Nephron (organoid): ENCODE data around the gene LOXHD1.

ENCODE experiments used
- H3K27ac Mint-ChIP-seq, 3 experiments: 2 replicates each; pipeline ENCODE4 v1.8.0; 2020; ENCODE audit warnings: mixed read lengths in 3 of 3, mild to moderate bottlenecking in 2 of 3, moderate library complexity in 1 of 3
- H3K27me3 Mint-ChIP-seq: 2 replicates; pipeline ENCODE4 v1.8.0; 2021; ENCODE audit warnings: low read depth, mild to moderate bottlenecking, moderate library complexity, mixed read lengths
- H3K36me3 Mint-ChIP-seq: 2 replicates; pipeline ENCODE4 v1.8.0; 2020; ENCODE audit warnings: low read depth, mixed read lengths
- H3K4me1 Mint-ChIP-seq: 2 replicates; pipeline ENCODE4 v1.8.0; 2020; ENCODE audit warnings: mixed read lengths
- H3K4me3 Mint-ChIP-seq, 3 experiments: 2 replicates each; pipeline ENCODE4 v1.8.0; 2020; ENCODE audit warnings: mild to moderate bottlenecking in 3 of 3, mixed read lengths in 3 of 3, moderate library complexity in 2 of 3
- H3K9me3 Mint-ChIP-seq: 2 replicates; pipeline ENCODE4 v1.8.0; 2020; ENCODE audit warnings: mixed read lengths
- TF ChIP-seq, protein P1 (sequence below), 3 experiments: fragments of 200-600 bp; sonication (generic); IDR thresholded peaks; one replicate each; pipeline ENCODE4 v1.5.0; 2021; ENCODE audit warnings: antibody characterized with exemption in 3 of 3; ENCODE audit not compliant: unreplicated experiment in 3 of 3

The LOXHD1 gene

DNA sequence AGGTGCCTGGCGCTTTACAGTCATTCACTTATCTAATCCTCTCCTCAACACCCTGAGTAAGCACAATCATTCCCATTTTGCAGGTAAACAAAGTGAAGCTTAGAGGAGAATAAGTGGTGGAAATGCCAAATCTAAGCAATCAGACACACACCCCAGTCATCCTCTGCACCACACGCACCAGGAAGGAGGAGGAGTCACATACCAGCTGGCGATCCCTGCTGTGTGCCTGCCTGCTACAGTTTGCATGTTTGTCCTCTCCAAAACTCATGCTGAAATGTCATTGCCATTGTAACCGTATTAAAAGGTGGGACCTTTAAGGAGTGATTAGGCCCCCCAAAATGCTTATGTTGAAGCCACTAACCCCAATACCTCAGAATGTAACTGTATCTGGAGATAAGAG lies 93.7 kb downstream of the LOXHD1 start:
- peaks cover 29% of the 10 kb centered on the region for H3K27me3 Mint-ChIP-seq
- H3K4me1 Mint-ChIP-seq = no peaks in the 10 kb centered on the region
- TF ChIP-seq, protein P1, sequence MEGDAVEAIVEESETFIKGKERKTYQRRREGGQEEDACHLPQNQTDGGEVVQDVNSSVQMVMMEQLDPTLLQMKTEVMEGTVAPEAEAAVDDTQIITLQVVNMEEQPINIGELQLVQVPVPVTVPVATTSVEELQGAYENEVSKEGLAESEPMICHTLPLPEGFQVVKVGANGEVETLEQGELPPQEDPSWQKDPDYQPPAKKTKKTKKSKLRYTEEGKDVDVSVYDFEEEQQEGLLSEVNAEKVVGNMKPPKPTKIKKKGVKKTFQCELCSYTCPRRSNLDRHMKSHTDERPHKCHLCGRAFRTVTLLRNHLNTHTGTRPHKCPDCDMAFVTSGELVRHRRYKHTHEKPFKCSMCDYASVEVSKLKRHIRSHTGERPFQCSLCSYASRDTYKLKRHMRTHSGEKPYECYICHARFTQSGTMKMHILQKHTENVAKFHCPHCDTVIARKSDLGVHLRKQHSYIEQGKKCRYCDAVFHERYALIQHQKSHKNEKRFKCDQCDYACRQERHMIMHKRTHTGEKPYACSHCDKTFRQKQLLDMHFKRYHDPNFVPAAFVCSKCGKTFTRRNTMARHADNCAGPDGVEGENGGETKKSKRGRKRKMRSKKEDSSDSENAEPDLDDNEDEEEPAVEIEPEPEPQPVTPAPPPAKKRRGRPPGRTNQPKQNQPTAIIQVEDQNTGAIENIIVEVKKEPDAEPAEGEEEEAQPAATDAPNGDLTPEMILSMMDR (IDR thresholded peaks at IDR 0.05; ENCODE audit: unreplicated experiment in 3 of 3) = no peak
- no peak overlapping the region for H3K4me3 Mint-ChIP-seq
- no peaks in the 10 kb centered on the region for H3K36me3 Mint-ChIP-seq
- no peaks in the 10 kb centered on the region for H3K9me3 Mint-ChIP-seq
- no peak overlapping the region for H3K27ac Mint-ChIP-seq

DNA sequence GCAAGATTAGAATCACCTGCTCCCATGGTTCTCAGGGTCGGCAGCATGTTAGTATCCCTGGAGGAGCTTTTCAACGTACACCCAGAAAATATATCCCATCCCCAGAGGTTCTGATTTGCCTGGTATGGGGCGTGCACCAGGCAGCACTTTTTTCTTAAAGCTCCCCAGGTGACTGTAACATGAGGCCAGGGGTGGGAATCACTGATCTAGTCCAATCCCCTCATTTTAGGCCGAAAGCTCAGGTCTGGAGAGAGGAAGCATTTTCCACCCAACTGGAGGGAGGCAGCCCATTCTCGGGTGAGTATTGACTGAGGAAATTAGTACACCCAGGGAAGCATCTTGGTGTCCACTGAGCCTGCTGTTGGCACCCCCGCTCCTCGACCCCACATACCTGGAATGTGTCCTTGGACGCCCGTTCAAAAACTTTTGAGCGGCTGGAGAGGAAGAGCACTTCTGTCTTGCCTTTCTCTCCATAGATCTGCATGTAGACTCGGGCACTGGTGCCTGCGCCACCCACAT lies 94.3 kb downstream of the LOXHD1 start:
- Mint-ChIP-seq H3K4me3 (no peak overlapping the region), H3K27ac (no peak overlapping the region), H3K4me1 (no peaks in the 10 kb centered on the region), H3K36me3 (no peaks in the 10 kb centered on the region), H3K9me3 (no peaks in the 10 kb centered on the region), H3K27me3 (peaks cover 23% of the 10 kb centered on the region)
- TF ChIP-seq, protein P1 (IDR thresholded peaks at IDR 0.05; ENCODE audit: unreplicated experiment in 3 of 3) = no peak

DNA sequence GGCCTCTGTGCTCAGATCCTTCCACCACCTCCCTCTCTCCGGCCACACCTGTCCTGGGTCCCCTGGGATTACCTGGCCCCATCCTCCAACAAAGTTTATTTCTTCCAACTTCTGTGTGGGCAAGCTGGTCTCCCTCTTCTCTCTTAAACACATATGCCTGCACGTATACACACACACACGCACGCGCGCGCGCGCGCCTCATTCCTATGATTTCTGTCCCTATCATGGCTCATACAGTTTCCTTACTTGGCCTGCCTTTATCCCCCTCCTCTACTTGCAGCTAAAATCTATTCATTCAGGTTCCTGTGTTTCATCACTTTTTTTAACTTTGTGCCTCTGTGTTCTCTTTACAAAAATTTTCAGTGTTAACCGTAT lies 96.4 kb downstream of the LOXHD1 start:
- no peaks in the 10 kb centered on the region for H3K4me1 Mint-ChIP-seq
- no peaks in the 10 kb centered on the region for H3K36me3 Mint-ChIP-seq
- H3K9me3 Mint-ChIP-seq = no peaks in the 10 kb centered on the region

DNA sequence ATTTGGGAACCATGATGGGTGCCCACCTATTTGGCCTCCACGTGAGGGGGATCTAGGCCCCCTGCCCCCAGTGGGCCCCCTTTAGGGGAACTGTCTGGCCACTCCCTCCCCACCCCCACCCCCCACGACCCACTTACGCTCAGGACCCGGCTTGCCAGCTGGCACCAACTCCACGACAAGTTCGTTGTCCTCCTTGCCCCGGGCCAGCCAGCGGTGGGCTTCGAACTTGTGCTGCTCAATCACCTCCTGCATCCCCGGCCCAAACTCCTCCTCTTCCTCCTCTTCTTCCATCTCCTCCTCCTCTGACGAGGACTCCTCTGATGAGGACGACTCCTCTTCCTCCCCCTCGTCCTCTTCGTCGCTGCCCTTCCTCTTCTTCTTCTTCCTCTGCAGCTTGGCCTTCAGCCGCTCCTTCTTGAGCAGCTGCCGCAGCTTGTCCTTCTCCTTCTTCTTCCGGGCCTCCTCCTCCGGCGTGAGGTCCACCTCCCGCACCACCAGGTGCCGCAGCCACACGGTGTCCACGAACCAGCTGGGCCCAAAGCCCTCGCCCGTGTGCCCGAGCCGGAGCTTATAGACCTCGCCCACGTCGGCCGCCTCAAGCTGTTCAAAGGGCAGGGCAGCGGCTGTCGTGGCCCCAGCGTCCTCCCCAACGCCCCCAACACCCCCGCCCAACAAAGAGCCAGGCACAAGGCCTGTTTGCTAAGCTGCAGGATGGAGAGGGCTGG lies 96.9 kb downstream of the LOXHD1 start:
- H3K27me3 Mint-ChIP-seq = peaks cover 11% of the 10 kb centered on the region
- H3K36me3 Mint-ChIP-seq = no peaks in the 10 kb centered on the region

More for the DNA sequence above, 96.4 kb downstream of the LOXHD1 start:
- Mint-ChIP-seq H3K27me3 (peaks cover 11% of the 10 kb centered on the region), H3K27ac (no peak overlapping the region), H3K4me3 (no peak overlapping the region)
- TF ChIP-seq, protein P1 (IDR thresholded peaks at IDR 0.05; ENCODE audit: unreplicated experiment in 3 of 3) = no peak

DNA sequence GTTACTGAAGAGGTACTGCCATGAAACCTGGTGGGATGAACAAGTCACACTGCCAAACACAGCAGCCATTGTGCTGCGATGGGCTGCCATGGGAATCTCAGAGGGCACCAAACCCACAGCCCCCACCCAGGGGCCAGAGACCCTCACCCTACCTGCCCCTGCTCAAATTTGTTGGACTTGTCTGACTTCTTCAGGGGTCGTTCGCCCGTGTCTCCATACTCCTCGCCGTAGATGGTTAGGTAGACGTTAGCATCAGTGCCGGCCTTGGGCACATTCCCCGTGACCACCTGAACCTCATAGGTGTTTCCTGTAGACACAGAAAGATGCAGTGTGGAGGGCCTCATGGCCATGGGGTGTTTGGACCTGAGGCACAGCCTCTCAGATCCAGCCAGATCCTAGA lies 97.7 kb downstream of the LOXHD1 start:
- H3K9me3 Mint-ChIP-seq = no peaks in the 10 kb centered on the region
- H3K27me3 Mint-ChIP-seq = peaks cover 11% of the 10 kb centered on the region
- no peaks in the 10 kb centered on the region for H3K36me3 Mint-ChIP-seq
- TF ChIP-seq, protein P1 (IDR thresholded peaks at IDR 0.05; ENCODE audit: unreplicated experiment in 3 of 3) = no peak
- H3K4me3 Mint-ChIP-seq = no peak overlapping the region
- H3K27ac Mint-ChIP-seq = no peak overlapping the region
- no peaks in the 10 kb centered on the region for H3K4me1 Mint-ChIP-seq

More for the DNA sequence above, 96.9 kb downstream of the LOXHD1 start:
- H3K9me3 Mint-ChIP-seq = no peaks in the 10 kb centered on the region
- no peak overlapping the region for H3K27ac Mint-ChIP-seq
- H3K4me1 Mint-ChIP-seq = no peaks in the 10 kb centered on the region
- TF ChIP-seq, protein P1 (IDR thresholded peaks at IDR 0.05; ENCODE audit: unreplicated experiment in 3 of 3) = no peak
- no peak overlapping the region for H3K4me3 Mint-ChIP-seq
